Large intestine (tissue), 3 donors: ENCODE results near the gene CBFA2T2. TPM values are rescaled to one million over a fixed set of nuclear protein-coding genes. Genes with fewer than 3 reads are reported as not detected.

Experiments
- DNase-seq, 2 donors: peaks; one replicate each; pipeline versions ENCODE4 v3.0.0 to v3.0.0-alpha.2; 2013
- H3K27ac ChIP-seq: one replicate; pipeline ENCODE4 v1.5.1; 2013; ENCODE audit warnings: low read length
- H3K27me3 ChIP-seq: 2 replicates; pipeline ENCODE4 v1.6.1; 2013; ENCODE audit warnings: low read length; ENCODE audit not compliant: control insufficient read depth, insufficient read depth
- H3K36me3 ChIP-seq: 2 replicates; pipeline ENCODE4 v1.6.1; 2013; ENCODE audit warnings: low read length; ENCODE audit not compliant: control insufficient read depth, insufficient read depth
- H3K4me1 ChIP-seq: one replicate; pipeline ENCODE4 v1.6.1; 2013; ENCODE audit warnings: low read length; ENCODE audit not compliant: control insufficient read depth, insufficient read depth
- H3K4me3 ChIP-seq: one replicate; pipeline ENCODE4 v1.5.1; 2013; ENCODE audit warnings: low read length
- H3K9me3 ChIP-seq: one replicate; pipeline ENCODE4 v1.6.1; 2013; ENCODE audit warnings: mild to moderate bottlenecking, low read depth, low read length, moderate library complexity; ENCODE audit not compliant: control insufficient read depth
- WGBS: methylation state at CpG from one replicate; pipeline ENCODE4 v1.1.5; 2013; ENCODE audit warnings: low lambda C conversion rate; ENCODE audit not compliant: insufficient coverage; 5-methylcytosine and 5-hydroxymethylcytosine counted together
- polyA plus RNA-seq: library from polyadenylated mRNA; unstranded; fragments of 120-200 nt; gene quantifications from one replicate; pipeline ENCODE4 v1.2.1, GENCODE V29; 2013

The CBFA2T2 gene
- polyA plus RNA-seq, 1 donor: 29.1 TPM

- no peak for DNase-seq
- Histone ChIP-seq H3K9me3 (peaks cover 3% of the 10 kb centered on the region), H3K4me1 (peaks cover 32% of the 10 kb centered on the region), H3K27ac (no peak overlapping the region), H3K4me3 (peak overlapping the region; percentile 77), H3K36me3 (peaks cover 24% of the 10 kb centered on the region), H3K27me3 (no peaks in the 10 kb centered on the region)
- WGBS: no CpG with 5 or more reads among the region's 17 CpGs
Observed at GRCh38 chr20:33672426-33673113, 182.7 kb downstream of the CBFA2T2 start.

- no peaks in the 10 kb centered on the region for H3K27me3 ChIP-seq
- peak overlapping the region; percentile 77 for H3K4me3 ChIP-seq
- H3K27ac ChIP-seq: no peak overlapping the region
- no CpG with 5 or more reads among the region's 4 CpGs for WGBS
- peaks cover 24% of the 10 kb centered on the region for H3K36me3 ChIP-seq
- no peaks in the 10 kb centered on the region for H3K9me3 ChIP-seq
- peaks cover 29% of the 10 kb centered on the region for H3K4me1 ChIP-seq
- DNase-seq: no peak
Observed at GRCh38 chr20:33673114-33673409, 183.2 kb downstream of the CBFA2T2 start.

GRCh38 chr20:33673410-33674293 lies 183.8 kb downstream of the CBFA2T2 start:
- H3K4me3 ChIP-seq: peak overlapping the region; percentile 77
- no CpG with 5 or more reads among the region's 29 CpGs for WGBS
- peaks cover 30% of the 10 kb centered on the region for H3K4me1 ChIP-seq
- H3K27ac ChIP-seq: no peak overlapping the region
- H3K36me3 ChIP-seq: peaks cover 25% of the 10 kb centered on the region
- H3K27me3 ChIP-seq: no peaks in the 10 kb centered on the region
- no peak for DNase-seq
- H3K9me3 ChIP-seq: no peaks in the 10 kb centered on the region

- Histone ChIP-seq H3K4me1 (peaks cover 30% of the 10 kb centered on the region), H3K27ac (peak within 1 kb of the TSS; percentile 69), H3K27me3 (no peaks in the 10 kb centered on the region), H3K36me3 (peaks cover 17% of the 10 kb centered on the region), H3K4me3 (peak within 1 kb of the TSS; percentile 77), H3K9me3 (no peaks in the 10 kb centered on the region)
- peak; percentile 79 to 93 for DNase-seq
- WGBS: 63% methylated on average over 2 of the region's 73 CpGs
Observed at GRCh38 chr20:33674294-33675135, 184.6 kb downstream of the CBFA2T2 start, which contains the start of gene NECAB3. Gene NECAB3, minus strand, starts transcription at chr20:33674428. Its CDS starts 76 bp downstream, at chr20:33674352.

DNA sequence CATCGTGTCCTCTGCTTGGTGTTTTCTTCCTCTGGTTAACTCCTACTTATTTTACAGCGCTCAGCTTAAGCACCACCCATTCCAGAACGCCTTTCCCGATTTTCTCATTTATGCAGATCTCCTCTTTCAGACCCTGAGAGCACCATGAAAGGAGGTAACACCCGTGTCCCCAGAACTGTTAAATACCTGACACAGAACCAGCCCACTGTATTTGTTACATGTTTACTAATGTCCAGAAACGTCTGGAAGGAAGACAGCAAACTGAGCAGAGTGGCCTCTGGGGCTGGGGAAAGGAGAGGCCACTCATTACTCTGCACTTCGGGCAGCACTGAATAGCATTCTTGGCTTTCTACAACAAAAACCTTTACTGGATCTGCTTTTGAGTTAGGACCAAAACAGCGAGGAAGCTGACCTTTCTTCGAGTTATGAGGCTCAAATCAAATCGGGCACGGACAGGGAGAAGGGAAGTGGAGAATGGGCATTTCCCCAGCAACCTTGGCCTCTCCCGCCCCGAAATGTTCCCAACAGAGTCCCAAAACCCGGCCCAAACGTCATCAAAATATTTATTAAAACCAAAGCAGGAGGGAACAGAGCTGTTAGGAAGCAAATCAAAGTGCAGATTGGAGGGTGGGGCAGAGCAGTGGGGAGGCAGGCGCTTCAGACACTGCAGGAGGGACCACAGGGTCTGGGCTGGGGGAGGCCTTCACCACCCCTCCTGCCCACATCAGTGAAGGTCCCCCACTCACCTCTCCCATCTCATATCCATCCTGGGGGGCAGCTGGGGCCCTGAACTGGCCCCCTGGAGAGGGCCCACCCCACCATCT lies 185.5 kb downstream of the CBFA2T2 start:
- Histone ChIP-seq H3K9me3 (no peaks in the 10 kb centered on the region), H3K27me3 (no peaks in the 10 kb centered on the region), H3K4me1 (peaks cover 30% of the 10 kb centered on the region), H3K27ac (peak overlapping the region; percentile 69), H3K4me3 (peak overlapping the region; percentile 63), H3K36me3 (peaks cover 13% of the 10 kb centered on the region)
- no peak for DNase-seq
- WGBS: 33% methylated on average over 1 of the region's 16 CpGs

DNA sequence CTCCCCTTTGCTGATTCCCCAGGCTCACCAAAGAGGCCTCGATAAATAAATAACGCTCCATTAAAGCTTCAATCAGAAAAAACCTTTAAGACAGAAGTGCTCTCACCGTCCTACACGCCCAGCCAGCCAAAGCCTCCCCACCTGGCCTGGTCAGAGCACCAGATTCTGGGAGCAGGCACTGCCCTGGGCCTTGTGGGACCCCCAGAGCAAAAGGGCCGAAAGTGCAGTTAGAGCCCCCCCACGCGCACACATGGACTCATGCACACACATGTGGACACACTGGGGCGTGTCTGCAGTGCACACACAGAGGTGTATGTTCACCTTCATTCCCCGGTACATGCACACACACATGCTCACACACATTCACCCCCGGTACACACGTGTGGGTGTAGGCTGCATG lies 186.2 kb downstream of the CBFA2T2 start:
- no peak for DNase-seq
- Histone ChIP-seq H3K9me3 (no peaks in the 10 kb centered on the region), H3K4me1 (peaks cover 30% of the 10 kb centered on the region), H3K27ac (no peak overlapping the region), H3K36me3 (peaks cover 9% of the 10 kb centered on the region), H3K4me3 (no peak overlapping the region), H3K27me3 (no peaks in the 10 kb centered on the region)
- WGBS: no CpG with 5 or more reads among the region's 11 CpGs

DNA sequence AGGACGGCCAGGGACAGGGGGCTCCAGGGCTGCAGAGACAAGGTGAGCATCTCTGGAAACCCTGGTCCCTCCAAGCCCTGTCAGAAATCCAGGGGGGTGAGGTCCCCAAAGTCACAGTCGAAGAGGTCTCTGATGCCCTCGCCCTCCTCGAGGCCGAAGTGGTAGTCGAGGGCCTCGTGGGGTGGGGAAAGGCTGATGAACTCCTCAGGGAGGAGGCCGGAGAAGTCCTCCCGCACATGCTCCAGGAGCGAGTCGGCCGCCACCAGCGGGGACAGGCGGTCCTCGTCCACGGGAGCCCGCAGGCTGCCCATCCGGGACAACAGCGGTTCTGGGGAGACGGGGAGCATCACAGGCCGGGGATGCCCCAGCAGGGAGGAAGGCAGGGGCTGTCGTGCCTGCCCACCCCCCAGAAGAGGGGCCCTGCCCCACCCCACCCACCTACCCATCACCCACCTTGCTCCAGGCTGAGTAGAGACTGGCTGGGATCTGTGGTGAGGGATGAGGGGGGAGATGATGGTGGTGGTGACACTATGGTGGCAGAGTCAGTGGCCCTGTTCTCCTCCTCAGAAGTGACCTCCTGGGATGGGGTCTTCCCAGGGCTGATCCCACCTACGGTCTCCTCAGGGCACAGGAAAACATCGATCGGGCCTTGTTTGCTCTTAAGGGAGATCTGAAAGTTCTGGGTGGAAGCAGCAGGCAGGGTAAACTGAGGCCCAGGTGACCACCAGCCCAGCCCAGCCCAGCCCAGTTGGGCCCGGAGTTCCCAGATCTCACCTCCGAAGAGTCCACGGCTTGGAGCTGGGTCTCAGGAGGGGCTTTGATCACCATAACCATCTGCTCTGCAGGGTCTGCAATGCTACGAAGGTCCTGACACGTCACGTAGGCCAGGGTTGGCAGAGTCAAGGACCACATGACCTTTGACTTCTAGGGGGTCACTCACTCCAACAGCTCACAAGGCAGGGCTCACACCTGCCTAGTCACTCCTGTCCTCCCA lies 187.1 kb downstream of the CBFA2T2 start:
- no peak overlapping the region for H3K27ac ChIP-seq
- no peak overlapping the region for H3K4me3 ChIP-seq
- no peak for DNase-seq
- H3K36me3 ChIP-seq: peaks cover 3% of the 10 kb centered on the region
- WGBS: no CpG with 5 or more reads among the region's 31 CpGs
- H3K27me3 ChIP-seq: no peaks in the 10 kb centered on the region
- H3K9me3 ChIP-seq: no peaks in the 10 kb centered on the region
- peaks cover 30% of the 10 kb centered on the region for H3K4me1 ChIP-seq

GRCh38 chr20:33677991-33678702 lies 188.3 kb downstream of the CBFA2T2 start:
- Histone ChIP-seq H3K36me3 (peaks cover 3% of the 10 kb centered on the region), H3K27ac (no peak overlapping the region), H3K4me1 (peaks cover 24% of the 10 kb centered on the region), H3K9me3 (no peaks in the 10 kb centered on the region), H3K4me3 (no peak overlapping the region), H3K27me3 (no peaks in the 10 kb centered on the region)
- no peak for DNase-seq
- WGBS: no CpG with 5 or more reads among the region's 15 CpGs
